OCI-LY3 (cell line): ENCODE measurements around the gene BUB3.

Experiments used
- CTCF ChIP-seq: fragments of 200-600, 300-600 bp; sonication (generic); IDR thresholded peaks from 2 replicates; pipeline ENCODE4 v1.5.1; 2014; ENCODE audit warnings: antibody characterized with exemption, low read length, low read depth
- EZH2phosphoT487 ChIP-seq: fragments of 200-600 bp; shearing (Covaris generic); IDR thresholded peaks from 2 replicates; pipeline ENCODE4 v1.6.1; 2018; ENCODE audit warnings: antibody characterized with exemption, mixed run types, low read depth

- no peak for TF ChIP-seq CTCF
- no peak for TF ChIP-seq EZH2phosphoT487
These were observed at the start of gene BUB3 for GRCh38 chr10:123154092-123154710.
